ENCODE data around the gene SLC29A2.
A peak's percentile ranks its signal among the peaks of the same experiment; 100 is the strongest.

The SLC29A2 gene

DNA sequence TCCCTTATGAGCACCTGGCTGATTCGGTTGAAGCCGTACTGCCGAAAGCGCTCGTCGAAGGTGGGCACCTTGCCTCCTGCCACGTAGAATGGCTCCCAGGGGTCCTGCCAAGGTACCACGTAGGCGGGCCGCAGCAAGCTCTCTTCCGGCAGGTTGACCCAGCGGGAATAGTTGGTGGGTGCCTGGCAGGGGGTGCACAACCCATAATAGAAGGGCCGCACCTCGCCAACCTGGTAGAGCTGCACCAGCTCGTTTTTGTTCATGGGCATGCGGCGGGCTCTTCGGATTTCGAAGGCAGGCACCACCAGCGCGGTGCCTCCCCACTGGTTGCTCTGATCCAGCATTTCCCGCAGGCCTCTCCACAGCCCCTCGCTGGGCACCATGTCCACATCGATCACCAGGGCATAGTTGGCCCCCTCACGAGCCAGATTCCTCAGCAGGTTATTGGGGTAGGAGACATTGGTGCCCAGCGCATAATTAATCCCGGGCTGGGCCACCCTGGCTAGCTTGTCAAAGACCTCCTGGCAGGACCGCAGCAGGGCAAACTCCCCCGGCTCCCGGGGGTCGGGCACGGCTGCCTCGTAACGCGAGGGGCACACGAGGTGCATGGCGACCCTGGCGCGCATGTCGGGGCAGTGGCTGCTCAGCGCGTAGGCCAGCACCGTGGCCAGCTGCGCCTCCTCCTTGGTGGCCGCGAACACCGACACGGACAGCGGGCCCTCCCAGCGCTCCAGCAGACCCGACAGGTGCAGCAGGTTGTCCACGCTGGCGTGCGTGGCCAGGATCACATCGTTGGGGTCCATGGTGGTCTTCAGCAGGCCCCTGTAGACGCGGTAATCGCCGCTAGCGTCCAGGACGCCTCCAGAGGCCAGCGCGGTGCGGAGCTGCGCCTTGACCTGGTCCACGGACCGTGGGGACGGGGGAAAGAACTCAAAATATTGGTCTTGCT lies 24.8 kb downstream of the SLC29A2 start:
- H3K4me2 ChIP-seq (ENCODE audit: low read depth, low read length) = peak overlapping the region; percentile 96
- TF ChIP-seq EZH2phosphoT487 (IDR thresholded peaks at IDR 0.05; ENCODE audit: low read length) = no peak
- TF ChIP-seq, protein P1, sequence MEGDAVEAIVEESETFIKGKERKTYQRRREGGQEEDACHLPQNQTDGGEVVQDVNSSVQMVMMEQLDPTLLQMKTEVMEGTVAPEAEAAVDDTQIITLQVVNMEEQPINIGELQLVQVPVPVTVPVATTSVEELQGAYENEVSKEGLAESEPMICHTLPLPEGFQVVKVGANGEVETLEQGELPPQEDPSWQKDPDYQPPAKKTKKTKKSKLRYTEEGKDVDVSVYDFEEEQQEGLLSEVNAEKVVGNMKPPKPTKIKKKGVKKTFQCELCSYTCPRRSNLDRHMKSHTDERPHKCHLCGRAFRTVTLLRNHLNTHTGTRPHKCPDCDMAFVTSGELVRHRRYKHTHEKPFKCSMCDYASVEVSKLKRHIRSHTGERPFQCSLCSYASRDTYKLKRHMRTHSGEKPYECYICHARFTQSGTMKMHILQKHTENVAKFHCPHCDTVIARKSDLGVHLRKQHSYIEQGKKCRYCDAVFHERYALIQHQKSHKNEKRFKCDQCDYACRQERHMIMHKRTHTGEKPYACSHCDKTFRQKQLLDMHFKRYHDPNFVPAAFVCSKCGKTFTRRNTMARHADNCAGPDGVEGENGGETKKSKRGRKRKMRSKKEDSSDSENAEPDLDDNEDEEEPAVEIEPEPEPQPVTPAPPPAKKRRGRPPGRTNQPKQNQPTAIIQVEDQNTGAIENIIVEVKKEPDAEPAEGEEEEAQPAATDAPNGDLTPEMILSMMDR (IDR thresholded peaks at IDR 0.05; ENCODE audit: low read length) = no peak
- TF ChIP-seq EZH2 (optimal IDR thresholded peaks at IDR 0.05; ENCODE audit: low read depth, low read length) = no peak
- H3K4me3 ChIP-seq (ENCODE audit: low read length) = peak overlapping the region; percentile 80
- H3F3A ChIP-seq (ENCODE audit: insufficient read depth, low read length) = peaks cover 9% of the 10 kb centered on the region; the same call in 1 of the 2 replicates
- peaks cover 7% of the 10 kb centered on the region for H3K27me3 ChIP-seq (replicated peaks; ENCODE audit: insufficient read depth, low read length)
- H3K27ac ChIP-seq (ENCODE audit: low read length) = no peak overlapping the region
- H3K9ac ChIP-seq (ENCODE audit: low read length) = peak overlapping the region; percentile 64; the same call in 1 of the 2 replicates
- H3K9me2 ChIP-seq (replicated peaks; ENCODE audit: insufficient read depth, low read length) = no peaks in the 10 kb centered on the region
- peak overlapping the region; percentile 96 for H2AFZ ChIP-seq (ENCODE audit: low read length)
- H3K79me2 ChIP-seq (ENCODE audit: low read length) = peaks cover 20% of the 10 kb centered on the region
- H3K4me1 ChIP-seq (ENCODE audit: low read length) = peaks cover 12% of the 10 kb centered on the region
- H4K20me1 ChIP-seq (ENCODE audit: insufficient read depth, low read length) = no peaks in the 10 kb centered on the region
- H3K36me3 ChIP-seq (replicated peaks; ENCODE audit: insufficient read depth, low read length) = no peaks in the 10 kb centered on the region
- no peak for DNase-seq
- no peaks in the 10 kb centered on the region for H3K9me3 ChIP-seq (replicated peaks; ENCODE audit: insufficient read depth, low read length)

DNA sequence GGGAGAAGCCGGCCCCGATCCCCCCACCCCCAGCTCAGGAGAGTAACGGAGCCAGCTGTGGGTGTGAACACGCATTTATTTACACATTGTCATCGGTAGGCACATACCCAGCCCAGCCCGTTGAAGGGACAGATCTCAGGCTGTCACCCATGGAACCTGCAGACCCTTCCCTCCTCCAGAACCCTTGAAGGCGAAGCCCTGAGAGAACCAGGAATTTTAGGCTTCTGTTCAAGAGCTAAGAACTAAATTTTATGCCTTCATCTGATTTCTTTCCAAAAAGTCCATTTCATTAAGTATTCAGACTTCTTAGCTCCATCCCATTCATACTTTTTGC lies 26.3 kb downstream of the SLC29A2 start:
- H3K4me1 ChIP-seq (ENCODE audit: low read length) = peaks cover 12% of the 10 kb centered on the region
- no peaks in the 10 kb centered on the region for H3K27me3 ChIP-seq (replicated peaks; ENCODE audit: insufficient read depth, low read length)
- H3F3A ChIP-seq (ENCODE audit: insufficient read depth, low read length) = peaks cover 9% of the 10 kb centered on the region; the same call in 1 of the 2 replicates
- no peaks in the 10 kb centered on the region for H3K9me3 ChIP-seq (replicated peaks; ENCODE audit: insufficient read depth, low read length)
- peak overlapping the region; percentile 81; the same call in 1 of the 2 replicates for H3K9ac ChIP-seq (ENCODE audit: low read length)
- H3K4me3 ChIP-seq (ENCODE audit: low read length) = peak overlapping the region; percentile 97
- peak overlapping the region; percentile 35; the same call in 1 of the 2 replicates for H3K27ac ChIP-seq (ENCODE audit: low read length)
- H3K79me2 ChIP-seq (ENCODE audit: low read length) = peaks cover 20% of the 10 kb centered on the region
- no peaks in the 10 kb centered on the region for H3K36me3 ChIP-seq (replicated peaks; ENCODE audit: insufficient read depth, low read length)
- no peaks in the 10 kb centered on the region for H3K9me2 ChIP-seq (replicated peaks; ENCODE audit: insufficient read depth, low read length)
- DNase-seq = no peak
- TF ChIP-seq EZH2phosphoT487 (IDR thresholded peaks at IDR 0.05; ENCODE audit: low read length) (no peak), EZH2 (optimal IDR thresholded peaks at IDR 0.05; ENCODE audit: low read depth, low read length) (no peak)
- TF ChIP-seq, protein P1 (IDR thresholded peaks at IDR 0.05; ENCODE audit: low read length) = no peak
- H2AFZ ChIP-seq (ENCODE audit: low read length) = peak overlapping the region; percentile 79
- H3K4me2 ChIP-seq (ENCODE audit: low read depth, low read length) = peak overlapping the region; percentile 68
- H4K20me1 ChIP-seq (ENCODE audit: insufficient read depth, low read length) = no peaks in the 10 kb centered on the region

- no peaks in the 10 kb centered on the region for H4K20me1 ChIP-seq (ENCODE audit: insufficient read depth, low read length)
- H3K36me3 ChIP-seq (replicated peaks; ENCODE audit: insufficient read depth, low read length) = no peaks in the 10 kb centered on the region
- H3K27me3 ChIP-seq (replicated peaks; ENCODE audit: insufficient read depth, low read length) = no peaks in the 10 kb centered on the region
- H3F3A ChIP-seq (ENCODE audit: insufficient read depth, low read length) = peaks cover 9% of the 10 kb centered on the region; the same call in 1 of the 2 replicates
- H3K4me2 ChIP-seq (ENCODE audit: low read depth, low read length) = peak within 1 kb of the TSS; percentile 98
- H3K9me2 ChIP-seq (replicated peaks; ENCODE audit: insufficient read depth, low read length) = no peaks in the 10 kb centered on the region
- H3K27ac ChIP-seq (ENCODE audit: low read length) = peak within 1 kb of the TSS; percentile 35; the same call in 1 of the 2 replicates
- H3K79me2 ChIP-seq (ENCODE audit: low read length) = peaks cover 20% of the 10 kb centered on the region
- H3K4me1 ChIP-seq (ENCODE audit: low read length) = peaks cover 12% of the 10 kb centered on the region
- H2AFZ ChIP-seq (ENCODE audit: low read length) = peak within 1 kb of the TSS; percentile 79
- peak within 1 kb of the TSS; percentile 97 for H3K4me3 ChIP-seq (ENCODE audit: low read length)
- H3K9ac ChIP-seq (ENCODE audit: low read length) = peak within 1 kb of the TSS; percentile 81
- TF ChIP-seq EZH2phosphoT487 (IDR thresholded peaks at IDR 0.05; ENCODE audit: low read length) = no peak
- TF ChIP-seq, protein P1 (IDR thresholded peaks at IDR 0.05; ENCODE audit: low read length) = peak; percentile 19; the same call in 1 of the 2 replicates
- no peaks in the 10 kb centered on the region for H3K9me3 ChIP-seq (replicated peaks; ENCODE audit: insufficient read depth, low read length)
- DNase-seq = peak; percentile 97
Measured at GRCh38 chr11:66344550-66345315, 26.8 kb downstream of the SLC29A2 start, which contains the start of gene BRMS1. Gene BRMS1 (minus strand): TSS chr11:66345104. CDS start chr11:66342234, 2,870 bp downstream.
